GF-D8 (cell line): ENCODE data around the gene MYO1A.

Experiments used
- DNase-seq: peaks from one replicate; lab custom pipeline; 2025; lab: John Stamatoyannopoulos, UW

MYO1A gene

DNA sequence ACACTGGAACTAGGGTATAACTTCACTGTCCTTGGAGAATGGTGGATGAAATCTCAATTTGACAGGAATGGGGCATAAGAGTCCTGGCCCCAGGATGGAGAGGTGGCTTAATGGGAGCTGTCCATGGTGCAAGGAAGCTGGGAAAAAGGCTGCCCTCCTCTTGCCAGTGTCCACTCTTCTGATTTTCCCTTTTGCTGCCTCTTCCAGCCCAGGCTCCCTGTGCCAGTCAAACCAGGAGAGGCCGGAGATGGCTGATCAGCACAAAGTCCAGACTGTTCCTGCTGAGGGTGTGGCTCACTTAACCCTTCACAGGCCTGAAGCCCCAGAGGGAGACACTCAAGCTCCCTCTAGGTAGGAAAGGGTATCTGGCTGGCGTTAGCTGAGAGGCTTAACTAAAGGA is at the start of gene MYO1A:
Gene MYO1A (minus strand): TSS at position 240 of the 400 bp plus-strand sequence. CDS start 1,806 bp downstream, outside the sequence.
- DNase-seq, result no peak

- DNase-seq, result no peak
Observed at GRCh38 chr12:57099047-57099714, 49.3 kb upstream of the MYO1A start.

GRCh38 chr12:57098546-57098945 is 48.6 kb upstream of the MYO1A start:
- DNase-seq, result no peak

DNA sequence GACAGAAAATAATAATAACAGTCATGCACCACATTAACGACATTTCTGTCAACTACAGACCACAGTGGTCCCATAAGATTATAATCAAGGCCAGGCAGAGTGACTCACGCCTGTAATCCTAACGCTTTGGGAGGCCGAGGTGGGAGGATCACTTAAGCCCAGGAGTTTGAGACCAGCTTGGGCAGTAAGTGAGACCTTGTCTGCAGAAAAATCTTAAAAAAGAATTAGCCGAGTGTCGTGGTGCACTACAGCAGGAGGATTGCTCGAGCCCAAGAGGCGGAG is 47.6 kb upstream of the MYO1A start:
- DNase-seq, result no peak

DNA sequence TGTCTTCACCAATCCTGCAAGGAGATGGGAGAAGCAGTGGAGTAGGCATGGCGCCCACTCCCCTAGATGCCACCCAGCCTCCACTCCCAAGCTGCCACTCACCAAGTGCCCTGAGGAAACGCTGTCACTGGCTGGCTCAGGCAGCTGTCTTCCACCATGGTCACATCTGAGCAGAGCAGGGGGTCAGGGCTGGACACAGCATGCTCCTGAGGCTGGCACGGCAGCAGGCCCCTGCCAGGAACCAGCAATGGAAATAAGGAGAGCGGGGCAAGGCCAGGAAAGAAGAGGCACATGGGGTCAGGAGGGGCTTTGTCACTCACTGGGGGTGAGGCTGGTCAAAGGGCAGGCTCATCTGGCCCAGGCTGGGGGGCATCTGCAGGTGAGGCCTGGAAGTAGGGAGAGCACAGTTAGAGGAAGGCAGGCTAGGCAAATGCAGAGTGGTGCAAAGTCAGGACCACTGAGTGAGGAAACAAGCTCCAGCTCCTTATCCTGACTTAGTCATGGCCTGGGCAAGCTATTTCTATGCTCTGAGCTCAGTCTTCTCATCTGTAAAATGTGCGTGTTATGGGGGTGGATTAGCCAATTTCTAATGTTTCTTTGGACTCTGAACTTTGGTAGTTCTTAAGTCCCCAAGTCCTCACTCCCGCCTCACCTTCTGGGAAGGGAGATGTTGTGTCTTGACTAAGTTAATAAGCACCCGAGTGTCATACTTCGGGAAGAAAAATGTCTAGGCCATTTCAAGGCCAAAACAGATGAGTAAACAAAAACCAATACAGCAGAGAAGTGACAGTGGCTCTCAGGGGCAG is 47.0 kb upstream of the MYO1A start:
- no peak for DNase-seq

- DNase-seq, result no peak
Observed at GRCh38 chr12:57096099-57096572, 46.2 kb upstream of the MYO1A start.

- DNase-seq, result no peak
Observed at GRCh38 chr12:57095440-57095839, 45.5 kb upstream of the MYO1A start.

- no peak for DNase-seq
Observed at GRCh38 chr12:57094208-57095160, 44.6 kb upstream of the MYO1A start.

DNA sequence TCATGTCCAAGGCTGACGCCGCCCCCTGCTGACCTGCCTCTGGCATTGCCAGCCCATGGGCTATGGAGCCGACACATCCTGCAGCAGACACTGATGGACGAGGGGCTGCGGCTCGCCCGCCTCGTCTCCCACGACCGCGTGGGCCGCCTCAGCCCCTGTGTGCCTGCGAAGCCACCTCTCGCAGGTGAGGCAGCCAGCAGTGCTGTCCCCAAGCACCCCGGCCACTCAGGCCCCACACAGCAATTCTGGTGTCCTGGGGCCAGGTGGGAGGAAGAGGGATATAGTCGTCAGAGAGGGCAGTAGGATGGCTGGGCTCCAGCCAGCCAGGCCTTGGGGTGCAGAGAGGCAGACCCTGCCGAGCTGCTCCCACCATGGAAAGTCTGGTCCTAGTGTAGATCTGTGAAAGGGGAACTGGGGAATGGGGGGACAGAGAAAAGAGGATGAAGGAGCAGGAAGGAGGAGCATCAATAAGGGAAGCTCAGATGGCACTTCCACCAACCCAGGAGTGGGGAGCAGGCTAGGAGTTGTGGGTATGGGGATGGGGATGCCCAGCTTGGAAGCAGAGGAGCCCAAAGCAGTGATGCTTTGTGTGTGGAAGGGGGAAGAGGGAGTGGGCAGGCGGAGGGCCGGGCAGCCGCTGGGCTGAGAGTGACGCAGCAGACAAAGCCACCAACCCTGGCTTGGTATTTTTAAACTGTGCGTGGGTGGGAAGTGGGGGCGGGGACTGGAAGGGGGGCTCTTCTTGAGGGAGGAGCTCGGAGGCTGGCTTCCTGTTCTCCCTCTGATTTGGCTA is 43.7 kb upstream of the MYO1A start:
- peak; percentile 7 for DNase-seq

DNA sequence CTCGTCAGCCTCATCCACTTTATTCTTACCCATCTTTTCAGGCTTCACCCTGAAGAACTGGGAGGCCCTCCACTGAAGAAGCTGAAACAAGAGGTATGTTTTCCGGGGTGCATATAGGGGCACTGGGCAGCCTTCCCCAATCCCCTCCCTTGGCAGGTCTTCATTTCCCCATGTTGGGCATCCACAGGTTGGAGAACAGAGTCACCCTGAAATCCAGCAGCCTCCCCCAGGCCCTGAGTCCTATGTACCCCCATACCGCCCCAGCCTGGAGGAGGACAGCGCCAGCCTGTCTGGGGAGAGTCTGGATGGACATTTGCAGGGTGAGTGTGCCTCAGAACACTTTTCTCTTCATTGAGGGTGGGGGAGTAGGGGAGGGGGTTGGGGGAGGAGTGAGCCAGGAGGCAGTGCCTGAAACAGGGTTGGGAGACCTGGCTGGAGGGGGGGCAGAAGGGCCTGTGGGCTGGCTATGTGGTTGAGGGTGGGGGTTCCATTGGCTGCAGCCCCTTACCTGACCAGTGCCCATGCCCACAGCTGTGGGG is 43.0 kb upstream of the MYO1A start:
- DNase-seq, result no peak

DNA sequence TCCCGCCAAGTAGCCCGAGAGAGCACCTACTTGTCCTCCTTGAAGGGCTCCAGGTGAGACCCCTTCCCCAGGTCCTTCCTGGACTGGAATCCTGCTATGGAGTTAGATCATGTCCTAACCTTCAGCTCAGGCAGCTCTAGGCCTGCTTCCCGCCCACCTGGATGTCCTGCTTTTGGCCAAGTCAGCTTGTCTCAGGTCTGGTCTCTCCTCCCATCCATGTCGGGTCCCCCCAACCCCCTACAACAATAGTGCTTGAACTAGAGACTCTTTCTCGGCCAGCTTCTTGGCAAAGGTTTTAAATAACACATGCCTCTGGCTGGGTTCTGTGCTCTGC is 42.6 kb upstream of the MYO1A start:
- DNase-seq, result no peak

DNA sequence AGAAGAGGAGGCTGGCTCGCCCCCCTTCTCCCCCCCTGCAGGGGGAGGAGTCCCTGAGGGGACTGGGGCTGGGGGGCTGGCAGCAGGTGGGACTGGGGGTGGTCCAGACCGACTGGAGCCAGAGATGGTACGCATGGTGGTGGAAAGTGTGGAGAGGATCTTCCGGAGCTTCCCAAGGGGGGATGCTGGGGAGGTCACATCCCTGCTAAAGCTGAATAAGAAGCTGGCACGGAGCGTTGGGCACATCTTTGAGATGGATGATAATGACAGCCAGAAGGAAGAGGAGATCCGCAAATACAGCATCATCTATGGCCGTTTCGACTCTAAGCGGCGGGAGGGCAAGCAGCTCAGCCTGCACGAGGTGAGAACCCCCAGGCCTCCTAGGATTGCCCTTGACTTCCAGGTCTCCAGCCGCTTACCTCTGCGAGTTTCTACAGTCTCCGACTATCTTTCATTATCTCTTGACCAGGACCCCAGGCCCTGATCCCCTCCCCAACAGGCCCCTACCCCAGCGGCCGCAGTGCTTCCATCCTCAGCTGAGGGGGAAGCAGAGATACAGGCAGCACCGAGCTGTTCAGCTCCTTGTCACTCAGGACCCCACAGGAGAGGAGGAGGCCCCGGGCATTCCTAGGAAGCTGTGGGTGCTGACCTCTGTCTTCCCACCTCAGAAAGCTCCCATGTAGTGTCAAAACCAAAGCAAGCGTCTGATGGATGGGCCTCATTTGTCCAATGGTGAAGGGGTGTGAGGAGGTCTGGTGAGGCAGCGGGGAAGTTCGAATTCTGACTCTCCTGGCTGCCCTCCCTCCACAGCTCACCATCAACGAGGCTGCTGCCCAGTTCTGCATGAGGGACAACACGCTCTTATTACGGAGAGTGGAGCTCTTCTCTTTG is 42.0 kb upstream of the MYO1A start:
- DNase-seq, result no peak

DNA sequence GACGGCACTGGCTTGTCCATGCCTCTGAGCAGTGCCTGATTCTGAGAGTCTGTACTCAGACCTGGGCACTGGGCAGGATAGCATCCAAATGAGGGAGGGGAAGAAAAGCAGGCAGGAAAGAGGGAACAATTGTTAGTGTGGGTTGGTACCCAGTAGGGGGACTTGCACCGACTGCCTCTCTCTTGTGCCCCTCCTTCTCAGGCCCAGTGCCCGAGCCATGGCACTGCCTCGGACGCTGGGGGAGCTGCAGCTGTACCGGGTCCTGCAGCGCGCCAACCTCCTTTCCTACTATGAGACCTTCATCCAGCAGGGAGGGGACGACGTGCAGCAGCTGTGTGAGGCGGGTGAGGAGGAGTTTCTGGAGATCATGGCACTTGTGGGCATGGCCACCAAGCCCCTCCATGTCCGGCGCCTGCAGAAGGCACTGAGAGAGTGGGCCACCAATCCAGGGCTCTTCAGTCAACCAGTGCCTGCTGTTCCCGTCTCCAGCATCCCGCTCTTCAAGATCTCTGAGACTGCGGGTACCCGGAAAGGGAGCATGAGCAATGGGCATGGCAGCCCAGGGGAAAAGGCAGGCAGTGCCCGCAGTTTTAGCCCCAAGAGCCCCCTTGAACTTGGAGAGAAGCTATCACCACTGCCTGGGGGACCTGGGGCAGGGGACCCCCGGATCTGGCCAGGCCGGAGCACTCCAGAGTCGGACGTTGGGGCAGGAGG is 41.2 kb upstream of the MYO1A start:
- no peak for DNase-seq

GRCh38 chr12:57090490-57090889 is 40.6 kb upstream of the MYO1A start:
- DNase-seq, result no peak

DNA sequence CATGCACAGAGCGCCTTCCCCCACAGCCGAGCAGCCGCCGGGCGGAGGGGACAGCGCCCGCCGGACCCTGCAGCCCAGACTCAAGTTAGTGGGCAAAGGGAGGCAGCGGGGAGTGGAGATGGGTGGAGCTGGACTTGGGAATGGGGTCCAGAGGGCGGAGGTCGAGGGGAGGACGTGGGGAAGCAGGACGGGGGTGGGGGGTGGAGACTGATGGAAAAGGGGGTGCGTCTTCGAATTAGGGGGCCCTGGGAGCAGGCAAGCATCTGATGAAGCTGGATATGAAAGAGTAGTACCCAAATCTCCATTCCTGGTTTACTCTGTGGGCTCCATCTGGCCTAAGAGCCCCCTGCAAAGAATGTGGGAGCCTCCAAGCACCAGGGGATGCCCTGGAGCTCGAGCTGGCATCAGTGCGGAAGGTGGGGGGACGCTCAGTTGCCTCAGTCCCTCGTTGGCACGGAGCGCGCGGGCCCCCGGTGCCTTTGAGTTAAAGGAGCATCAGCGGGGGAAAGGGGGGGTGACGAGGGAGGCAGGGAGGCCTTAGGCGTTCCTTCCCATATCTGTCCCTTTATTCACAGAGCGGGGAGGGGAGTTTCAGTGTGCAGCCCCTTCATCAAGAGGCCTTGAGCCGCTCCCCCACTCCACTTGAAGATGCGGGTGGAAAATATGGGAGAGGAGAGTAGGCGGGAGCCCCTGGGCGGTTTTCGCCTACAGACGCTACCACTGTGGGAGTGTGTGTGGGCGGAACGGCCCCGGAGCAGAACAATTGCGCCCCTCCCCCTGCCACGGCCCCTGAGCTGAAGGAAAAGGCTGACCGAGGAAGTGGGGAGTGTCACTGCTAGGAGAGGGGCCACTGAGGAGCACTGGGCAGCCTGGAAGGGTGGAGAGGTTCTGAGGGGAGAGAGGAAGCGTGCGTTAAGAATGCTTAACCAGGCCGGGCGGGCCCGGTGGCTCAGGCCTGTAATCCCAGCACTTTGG is 39.6 kb upstream of the MYO1A start:
- peak; percentile 31 for DNase-seq

GRCh38 chr12:57088354-57089270 is 38.7 kb upstream of the MYO1A start, which contains the start of gene NAB2:
Gene NAB2 (plus strand): TSS chr12:57089114. CDS start chr12:57089272, 158 bp downstream.
- DNase-seq, result peak; percentile 92

DNA sequence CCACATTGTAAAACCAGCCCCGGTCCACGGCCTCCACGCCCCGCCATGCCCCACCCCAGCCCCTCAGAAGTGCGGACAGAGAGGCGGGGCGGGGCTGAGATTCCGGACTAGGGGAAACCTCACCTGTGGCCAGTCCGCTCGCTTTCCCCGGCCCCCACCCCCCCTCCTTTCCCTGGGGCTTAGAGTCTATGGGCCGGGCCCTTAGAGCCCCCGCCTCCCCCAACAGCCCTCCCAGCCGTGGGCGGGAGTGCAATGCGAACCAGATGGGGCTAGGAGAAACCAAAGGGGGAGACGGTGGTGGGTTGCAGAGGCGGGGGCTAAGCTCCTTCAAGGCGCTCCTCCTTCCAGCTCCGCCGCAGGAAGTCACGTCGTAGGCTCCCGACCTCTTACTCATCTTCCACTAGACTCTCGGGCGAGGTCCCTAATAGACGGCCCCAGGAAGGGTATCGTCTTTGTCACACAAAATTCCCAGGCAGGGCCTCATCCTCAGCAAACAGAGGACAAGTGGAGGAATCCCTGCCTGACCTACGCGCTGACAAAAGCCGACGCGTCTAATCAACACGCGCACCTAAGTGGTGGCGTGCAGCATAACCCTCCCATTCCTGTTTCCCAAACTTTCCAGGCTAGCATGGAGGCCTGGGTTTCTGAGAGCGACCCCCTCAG is 37.9 kb upstream of the MYO1A start:
- peak; percentile 66 for DNase-seq
